ENCODE measurements around the gene TECR.

DNA sequence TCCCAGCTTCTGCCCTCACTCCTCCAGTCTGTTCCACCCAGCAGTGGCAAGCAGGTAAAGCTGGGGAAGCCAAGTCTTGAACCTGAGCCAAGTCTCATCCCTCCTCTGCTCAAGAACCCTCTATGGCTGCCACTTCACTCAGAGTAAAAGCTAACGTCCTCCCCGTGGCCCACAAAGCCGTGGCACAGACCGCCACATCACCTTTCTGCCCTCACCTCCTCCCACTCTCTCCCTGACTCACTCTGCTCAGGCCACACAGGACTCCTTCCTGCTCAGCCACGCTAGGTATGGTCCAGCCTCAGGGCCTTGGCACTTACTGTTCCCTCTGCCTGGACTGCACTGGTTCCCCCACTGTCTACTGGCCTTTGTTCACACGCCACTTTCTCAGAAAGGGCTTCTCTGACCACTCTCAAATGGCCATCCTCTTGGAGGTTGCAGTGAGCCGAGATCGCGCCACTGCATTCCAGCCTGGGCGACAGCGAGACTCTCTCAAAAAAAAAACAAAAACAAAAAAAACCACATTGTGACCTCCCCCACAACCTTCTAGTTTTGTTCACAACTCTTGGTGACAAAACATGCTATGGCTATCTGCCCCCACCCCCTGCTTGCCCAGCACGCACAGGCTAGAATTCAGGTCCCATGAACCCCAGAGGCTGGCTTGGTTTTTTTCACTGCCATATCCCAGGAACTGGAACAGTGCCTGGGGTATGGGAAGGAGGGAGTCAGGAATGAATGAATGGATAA is 26.7 kb downstream of the TECR start:
- TF ChIP-seq POLR2AphosphoS5 (IDR thresholded peaks at IDR 0.05; ENCODE audit: low read depth, low read length), result no peak
- TF ChIP-seq POLR2A (IDR thresholded peaks at IDR 0.05; ENCODE audit: low read depth, low read length), result no peak
- TF ChIP-seq SPI1 (IDR thresholded peaks at IDR 0.05; ENCODE audit: low read depth, low read length), result no peak
